Stomach (tissue), 4 donors: Measurements from ENCODE around the gene TFEB.

ENCODE experiments used
- CTCF ChIP-seq, 7 experiments: fragments of 450-650 bp in 4 of 7; fragments of 200-600 bp in 3 of 7; sonication (generic) in 3 of 7; IDR thresholded peaks; one replicate each; pipeline ENCODE4 v1.5.1; 2016 to 2019; ENCODE audit warnings: antibody characterized with exemption in 7 of 7, control low read depth in 2 of 7, mild to moderate bottlenecking in 1 of 7
- EP300 ChIP-seq: sonication (generic); formaldehyde crosslinking; IDR thresholded peaks from one replicate; pipeline ENCODE4 v1.6.1; 2017; ENCODE audit warnings: antibody characterized with exemption
- POLR2A ChIP-seq, 4 donors: fragments of 450-650 bp; IDR thresholded peaks; one replicate each; pipeline ENCODE4 v1.6.1; 2016; ENCODE audit warnings: antibody characterized with exemption in 4 of 4, control low read depth in 2 of 4, mild to moderate bottlenecking in 1 of 4, moderate library complexity in 1 of 4
- POLR2AphosphoS5 ChIP-seq, 3 donors: sonication (generic); formaldehyde crosslinking; IDR thresholded peaks; one replicate each; pipeline ENCODE4 v1.6.1; 2016; ENCODE audit warnings: antibody characterized with exemption in 3 of 3

GRCh38 chr6:41636833-41637193 is 98.6 kb downstream of the TFEB start:
- TF ChIP-seq CTCF (IDR thresholded peaks at IDR 0.05) (no peak), EP300 (no peak), POLR2A (IDR thresholded peaks at IDR 0.05) (no peak), POLR2AphosphoS5 (IDR thresholded peaks at IDR 0.05) (peak in 1 of 3 donors; percentile 40)
